AG09309 (cell line): ENCODE measurements around the gene ATP11A.
"Not testable (repeated sequence)": the region's sequence is repeated elsewhere in the genome, so short reads cannot be mapped to it uniquely, and the experiment has no call there.

ENCODE experiments used
- DNase-seq: peaks from one replicate; pipeline ENCODE4 v3.0.0-alpha.2; 2010; ENCODE audit warnings: low read depth
- H3K4me3 ChIP-seq: 2 replicates; pipeline ENCODE4 v1.5.1; 2011; ENCODE audit warnings: mild to moderate bottlenecking, low read depth, low read length, moderate library complexity; ENCODE audit not compliant: control insufficient read depth
- CTCF ChIP-seq: IDR thresholded peaks from 2 replicates; pipeline ENCODE4 v1.5.1; 2011; ENCODE audit warnings: mild to moderate bottlenecking, low read depth, low read length, inconsistent platforms; ENCODE audit not compliant: insufficient read depth, control insufficient read depth; ENCODE audit errors: missing control alignments

ATP11A gene

DNA sequence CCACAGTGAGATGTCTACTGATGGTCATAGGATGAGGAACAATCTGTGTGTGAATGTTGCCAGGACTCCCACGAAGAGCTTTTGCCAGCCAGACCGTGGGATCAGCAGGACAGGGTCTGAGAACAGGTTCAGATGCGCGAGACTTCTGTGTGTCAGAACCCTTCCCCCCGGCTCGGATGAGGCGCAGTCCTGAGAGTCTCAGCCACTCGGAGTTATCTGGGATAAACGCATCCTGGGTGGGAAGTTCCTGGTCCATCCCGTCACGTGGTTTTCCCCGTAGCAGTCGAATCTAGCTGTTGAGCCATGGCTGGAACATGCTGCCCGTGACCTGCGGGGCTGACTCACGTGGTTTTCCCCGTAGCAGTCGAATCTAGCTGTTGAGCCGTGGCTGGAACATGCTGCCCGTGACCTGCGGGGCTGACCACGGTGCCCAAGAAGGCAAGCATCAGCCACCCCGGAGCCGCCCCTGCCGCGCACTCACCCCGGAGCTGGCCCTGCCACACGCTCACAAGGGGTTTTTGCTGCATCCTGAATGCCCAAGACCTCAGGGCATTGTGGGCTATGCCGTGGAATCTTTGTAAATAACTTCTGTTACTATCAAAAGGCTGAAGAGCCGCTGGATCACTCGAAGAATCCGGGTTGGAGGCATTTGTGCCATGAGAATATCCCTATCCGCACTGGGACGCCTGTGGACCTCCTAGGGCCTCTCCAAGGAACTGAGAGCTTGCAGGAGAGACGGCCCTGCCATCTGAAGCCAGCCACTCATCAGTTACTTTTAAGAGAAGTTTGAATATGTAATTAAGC is 148.4 kb downstream of the ATP11A start:
- no peak overlapping the region for H3K4me3 ChIP-seq
- DNase-seq: no peak
- TF ChIP-seq CTCF: no peak

- DNase-seq: no peak
- no peak for TF ChIP-seq CTCF
- H3K4me3 ChIP-seq: no peak overlapping the region
Measured at GRCh38 chr13:112838842-112839117, 148.9 kb downstream of the ATP11A start.

DNA sequence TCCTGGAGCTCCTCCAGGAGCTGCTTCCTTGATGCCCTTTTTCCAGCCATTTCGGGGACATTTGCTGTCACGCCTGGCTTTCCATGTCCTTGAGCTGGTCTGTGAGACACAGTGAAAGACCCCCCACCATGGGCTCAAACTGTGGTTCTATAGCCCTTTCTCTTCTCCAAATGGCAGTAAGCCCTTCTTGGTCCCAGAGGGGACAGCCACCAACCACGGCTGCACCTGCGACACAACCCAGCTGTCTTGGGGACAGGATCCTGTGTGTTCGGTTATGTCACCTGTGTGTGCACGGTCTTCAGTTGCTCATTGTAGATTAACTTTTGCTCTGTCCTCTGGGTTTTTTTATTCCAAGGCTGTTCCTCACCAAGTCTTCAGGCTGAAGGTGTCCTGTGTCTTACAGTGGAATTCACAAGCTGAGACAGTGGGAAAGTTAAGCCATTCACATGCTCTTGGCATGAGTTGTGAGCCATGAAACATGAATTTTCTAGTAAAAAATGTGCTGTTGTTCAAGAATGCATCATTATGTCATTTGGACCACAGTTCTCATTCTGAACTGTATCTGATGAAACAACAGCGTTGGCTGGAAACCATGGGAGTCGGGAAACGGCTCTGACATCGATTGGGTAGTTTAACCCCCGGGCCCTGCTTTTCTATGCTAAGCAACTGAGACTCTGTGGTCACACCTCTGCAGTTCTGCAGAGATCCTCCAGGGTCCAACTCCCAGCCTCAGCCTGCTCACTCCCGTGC is 149.7 kb downstream of the ATP11A start:
- peak; percentile 83 for DNase-seq
- TF ChIP-seq CTCF: peak; percentile 6
- H3K4me3 ChIP-seq: no peak overlapping the region

DNA sequence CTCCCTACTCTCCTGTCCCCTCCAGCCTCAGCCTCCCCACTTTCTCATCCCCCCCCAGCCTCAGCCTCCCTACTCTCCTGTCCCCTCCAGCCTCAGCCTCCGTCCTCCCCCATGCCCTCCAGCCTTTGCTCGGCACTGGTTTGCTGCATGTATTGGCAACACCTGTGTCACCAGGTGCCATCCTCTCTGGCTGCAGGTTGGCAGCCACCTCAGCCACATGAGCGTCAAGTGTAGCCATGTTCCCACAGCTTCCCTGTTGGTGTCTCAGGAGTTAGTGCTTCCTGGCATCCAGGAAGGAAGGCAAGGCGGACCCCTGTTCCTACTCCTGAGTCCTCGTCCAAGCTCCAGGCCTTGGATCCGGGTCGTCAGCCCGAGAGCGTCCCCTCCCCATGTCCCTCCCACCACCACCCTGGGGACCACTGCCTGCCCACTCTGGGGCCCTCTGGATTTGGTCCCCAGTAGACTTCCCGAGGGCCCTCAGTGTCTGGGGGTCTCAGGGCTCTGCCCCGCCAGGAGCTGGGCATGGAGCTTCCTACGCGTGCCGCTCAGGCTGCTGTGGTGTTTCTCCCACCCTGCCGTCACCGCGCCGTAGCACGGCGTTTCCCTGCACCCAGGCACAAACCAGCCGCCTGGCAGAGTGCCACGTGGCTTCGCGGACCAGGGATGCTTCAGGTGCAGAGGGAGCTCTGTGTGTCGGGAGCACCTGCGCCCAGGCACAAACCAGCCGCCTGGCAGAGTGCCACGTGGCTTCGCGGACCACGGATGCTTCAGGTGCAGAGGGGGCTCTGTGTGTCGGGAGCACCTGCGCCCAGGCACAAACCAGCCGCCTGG is 150.8 kb downstream of the ATP11A start:
- TF ChIP-seq CTCF: no peak
- no peak overlapping the region for H3K4me3 ChIP-seq
- no peak for DNase-seq

GRCh38 chr13:112841303-112842015 is 151.6 kb downstream of the ATP11A start:
- H3K4me3 ChIP-seq, DNase-seq: not testable (repeated sequence)

DNA sequence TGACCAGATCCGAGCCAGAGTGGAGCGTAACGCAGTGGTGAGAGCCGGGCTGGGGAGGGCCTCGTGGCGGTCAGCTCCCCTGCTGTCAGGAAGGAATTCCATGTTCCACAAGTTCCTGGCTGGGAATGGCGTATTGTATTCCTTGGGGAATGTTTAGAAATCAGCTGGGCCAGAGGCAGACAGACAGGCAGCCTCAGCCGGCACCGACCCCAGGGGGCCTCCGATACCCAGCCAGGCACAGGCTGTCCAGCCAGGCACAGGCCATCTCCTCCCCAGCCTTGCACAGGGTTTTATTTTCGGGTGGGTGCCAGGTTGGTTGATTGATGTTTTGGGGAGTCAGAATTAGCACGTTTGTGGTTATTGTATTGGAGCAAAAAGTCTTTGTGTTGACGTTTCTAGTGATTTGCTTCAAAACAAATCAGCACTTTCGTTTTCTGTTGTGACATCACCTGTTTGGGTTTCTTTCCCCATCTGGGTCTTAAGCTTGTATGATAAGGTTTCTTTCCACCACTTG is 152.6 kb downstream of the ATP11A start:
- TF ChIP-seq CTCF: no peak
- DNase-seq: no peak
- H3K4me3 ChIP-seq: no peak overlapping the region
